LNCAP (cell line): ENCODE data around the gene MTREX.

Experiments used
- CTCF ChIP-seq: fragments of 450-650 bp; IDR thresholded peaks from 2 replicates; pipeline ENCODE4 v1.5.1; 2017; ENCODE audit warnings: mild to moderate bottlenecking

MTREX gene

GRCh38 chr5:55364537-55365055 is 56.8 kb downstream of the MTREX start:
- no peak for TF ChIP-seq CTCF

GRCh38 chr5:55370291-55370925 is 62.6 kb downstream of the MTREX start:
- no peak for TF ChIP-seq CTCF

- no peak for TF ChIP-seq CTCF
Measured at GRCh38 chr5:55371145-55371544, 63.4 kb downstream of the MTREX start.

GRCh38 chr5:55372130-55372925 is 64.5 kb downstream of the MTREX start:
- no peak for TF ChIP-seq CTCF

GRCh38 chr5:55377810-55378209 is 70.0 kb downstream of the MTREX start:
- no peak for TF ChIP-seq CTCF

- no peak for TF ChIP-seq CTCF
Measured at GRCh38 chr5:55383254-55383653, 75.5 kb downstream of the MTREX start.

- no peak for TF ChIP-seq CTCF
Measured at GRCh38 chr5:55384072-55384471, 76.3 kb downstream of the MTREX start.
